ENCODE measurements around the gene MYO1F.

MYO1F gene

DNA sequence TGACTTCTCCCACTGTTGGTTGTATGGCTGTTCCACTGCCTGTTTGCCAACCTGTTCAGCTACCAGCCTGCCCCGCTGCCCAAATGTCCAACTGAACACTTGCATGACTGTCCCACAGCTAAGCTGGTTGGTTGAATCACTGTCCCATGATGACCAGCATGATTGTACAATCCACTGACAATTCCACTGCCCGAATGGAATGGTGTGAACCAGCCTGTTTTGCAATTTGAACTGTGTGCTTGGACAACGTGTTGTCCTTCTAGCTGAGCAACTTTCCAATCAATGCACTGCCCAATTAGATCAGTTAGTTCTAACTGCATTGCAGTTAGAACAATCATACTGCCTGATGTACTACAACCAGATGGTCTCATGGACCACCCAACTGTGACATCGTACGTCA is 24.6 kb upstream of the MYO1F start:
- DNase-seq (ENCODE audit: low read depth) = no peak
- H3K4me3 ChIP-seq (replicated peaks; ENCODE audit: low read depth, low read length) = no peak overlapping the region
- no peak for TF ChIP-seq CTCF (IDR thresholded peaks at IDR 0.05; ENCODE audit: low read length, missing control alignments)

DNA sequence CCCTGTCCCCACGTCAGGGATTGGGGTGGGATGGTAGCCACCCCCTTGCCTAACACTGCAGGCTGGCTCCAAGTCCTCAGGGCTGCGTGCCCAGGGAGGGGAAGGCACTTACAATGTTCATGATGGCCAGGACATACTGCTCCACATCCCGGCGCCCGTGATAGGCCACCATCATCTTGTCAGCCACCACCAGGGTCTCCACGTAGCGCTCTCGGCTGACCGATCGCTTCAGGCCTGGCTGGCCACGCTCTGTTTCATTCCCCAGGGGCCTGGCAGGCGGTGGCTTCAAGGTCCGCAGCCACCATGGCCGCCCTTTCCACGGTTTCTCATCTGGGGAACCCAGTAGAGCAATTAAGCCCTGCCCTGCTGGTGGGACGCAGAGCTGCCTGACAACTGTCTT is 23.6 kb upstream of the MYO1F start:
- no peak for DNase-seq (ENCODE audit: low read depth)
- no peak for TF ChIP-seq CTCF (IDR thresholded peaks at IDR 0.05; ENCODE audit: low read length, missing control alignments)
- no peak overlapping the region for H3K4me3 ChIP-seq (replicated peaks; ENCODE audit: low read depth, low read length)

DNA sequence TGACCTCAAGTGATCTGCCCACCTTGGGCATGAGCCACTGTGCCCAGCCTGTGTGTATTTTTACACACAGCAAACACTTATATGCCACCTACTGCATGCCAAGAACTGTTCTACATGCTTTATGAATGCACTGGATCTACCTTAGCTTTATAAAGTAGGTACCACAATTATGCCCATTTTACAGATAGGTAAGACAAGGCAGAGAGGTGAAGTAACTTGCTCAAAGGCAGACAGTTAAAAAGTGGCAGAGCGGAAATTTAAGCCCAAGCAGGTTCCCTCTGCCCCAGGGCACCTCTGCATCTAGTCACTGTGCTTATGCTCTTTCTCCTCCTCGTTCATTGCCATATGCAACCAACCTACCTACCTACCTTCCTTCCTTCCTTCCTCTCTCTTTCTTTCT is 22.8 kb upstream of the MYO1F start:
- DNase-seq (ENCODE audit: low read depth) = no peak
- no peak overlapping the region for H3K4me3 ChIP-seq (replicated peaks; ENCODE audit: low read depth, low read length)
- TF ChIP-seq CTCF (IDR thresholded peaks at IDR 0.05; ENCODE audit: low read length, missing control alignments) = no peak

DNA sequence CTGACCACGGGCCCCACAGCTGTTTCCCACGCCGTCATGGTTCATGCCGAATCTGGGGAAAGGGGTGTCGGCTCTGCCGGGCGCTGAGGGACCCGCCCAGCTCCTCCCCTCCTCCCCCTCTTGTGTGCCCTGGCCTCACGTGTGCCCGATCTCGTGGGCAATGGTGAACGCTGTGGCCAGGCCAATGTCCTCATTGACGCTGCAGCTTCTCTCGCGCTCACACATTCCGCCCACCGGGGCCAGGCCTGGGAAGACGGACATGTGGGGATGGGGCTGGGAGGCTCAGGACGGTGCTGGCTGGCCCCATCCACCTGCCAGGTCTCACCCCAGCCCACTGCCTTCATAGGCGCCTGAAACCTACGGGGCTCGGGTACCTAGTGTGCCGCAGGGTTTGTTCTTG is 18.9 kb upstream of the MYO1F start:
- no peak overlapping the region for H3K4me3 ChIP-seq (replicated peaks; ENCODE audit: low read depth, low read length)
- no peak for DNase-seq (ENCODE audit: low read depth)
- TF ChIP-seq CTCF (IDR thresholded peaks at IDR 0.05; ENCODE audit: low read length, missing control alignments) = no peak

- TF ChIP-seq CTCF (IDR thresholded peaks at IDR 0.05; ENCODE audit: low read length, missing control alignments) = no peak
- no peak overlapping the region for H3K4me3 ChIP-seq (replicated peaks; ENCODE audit: low read depth, low read length)
- no peak for DNase-seq (ENCODE audit: low read depth)
Observed at GRCh38 chr19:8595651-8596050, 18.4 kb upstream of the MYO1F start.

GRCh38 chr19:8593931-8594330 is 16.7 kb upstream of the MYO1F start:
- DNase-seq (ENCODE audit: low read depth) = peak; percentile 44
- no peak overlapping the region for H3K4me3 ChIP-seq (replicated peaks; ENCODE audit: low read depth, low read length)
- peak; percentile 34 for TF ChIP-seq CTCF (IDR thresholded peaks at IDR 0.05; ENCODE audit: low read length, missing control alignments)

- H3K4me3 ChIP-seq (replicated peaks; ENCODE audit: low read depth, low read length) = peak overlapping the region; percentile 46
- no peak for TF ChIP-seq CTCF (IDR thresholded peaks at IDR 0.05; ENCODE audit: low read length, missing control alignments)
- peak; percentile 98 for DNase-seq (ENCODE audit: low read depth)
Observed at GRCh38 chr19:8592231-8593009, 15.2 kb upstream of the MYO1F start.

Measured in fibroblast of pulmonary artery (primary cell).